IPS-18c (cell line): Measurements from ENCODE around the gene C14orf93.
"Not testable (repeated sequence)": the region's sequence is repeated elsewhere in the genome, so short reads cannot be mapped to it uniquely, and the experiment has no call there.

Experiments used
- H3K4me3 ChIP-seq: 2 replicates; pipeline ENCODE4 v1.7.0; 2013; ENCODE audit warnings: low read depth, mild to moderate bottlenecking, low read length, moderate library complexity; ENCODE audit not compliant: insufficient read depth
- H3K9me3 ChIP-seq: one replicate; pipeline ENCODE4 v1.6.1; 2013; ENCODE audit warnings: mild to moderate bottlenecking, low read length, moderate library complexity; ENCODE audit not compliant: control insufficient read depth, insufficient read depth

The C14orf93 gene

GRCh38 chr14:23028799-23029198 lies 18.9 kb upstream of the C14orf93 start:
- no peaks in the 10 kb centered on the region for H3K9me3 ChIP-seq
- no peak overlapping the region for H3K4me3 ChIP-seq

- H3K4me3 ChIP-seq = no peak overlapping the region
- H3K9me3 ChIP-seq = no peaks in the 10 kb centered on the region
Observed at GRCh38 chr14:23025151-23025814, 15.3 kb upstream of the C14orf93 start.

GRCh38 chr14:23024612-23025075 lies 14.7 kb upstream of the C14orf93 start:
- Histone ChIP-seq H3K4me3 (no peak overlapping the region), H3K9me3 (no peaks in the 10 kb centered on the region)

GRCh38 chr14:23023795-23024152 lies 13.8 kb upstream of the C14orf93 start:
- no peaks in the 10 kb centered on the region for H3K9me3 ChIP-seq
- no peak overlapping the region for H3K4me3 ChIP-seq

GRCh38 chr14:23023022-23023794 lies 13.3 kb upstream of the C14orf93 start:
- Histone ChIP-seq H3K4me3 (no peak overlapping the region), H3K9me3 (no peaks in the 10 kb centered on the region)

- Histone ChIP-seq H3K9me3 (no peaks in the 10 kb centered on the region), H3K4me3 (no peak overlapping the region)
Observed at GRCh38 chr14:23021889-23022442, 12.0 kb upstream of the C14orf93 start.

- Histone ChIP-seq H3K9me3 (no peaks in the 10 kb centered on the region), H3K4me3 (no peak overlapping the region)
Observed at GRCh38 chr14:23021434-23021833, 11.5 kb upstream of the C14orf93 start.

- H3K9me3 ChIP-seq = no peaks in the 10 kb centered on the region
Observed at GRCh38 chr14:23020143-23021128, 10.5 kb upstream of the C14orf93 start.

GRCh38 chr14:23018107-23018506 lies 8.2 kb upstream of the C14orf93 start:
- H3K9me3 ChIP-seq = no peaks in the 10 kb centered on the region
- no peak overlapping the region for H3K4me3 ChIP-seq

More at GRCh38 chr14:23020143-23021128, 10.5 kb upstream of the C14orf93 start:
- H3K4me3 ChIP-seq = no peak overlapping the region

- H3K4me3 ChIP-seq = no peak overlapping the region
- H3K9me3 ChIP-seq = no peaks in the 10 kb centered on the region
Observed at GRCh38 chr14:23017091-23017490, 7.1 kb upstream of the C14orf93 start.

- no peak overlapping the region for H3K4me3 ChIP-seq
- H3K9me3 ChIP-seq = no peaks in the 10 kb centered on the region
Observed at GRCh38 chr14:23015618-23016017, 5.7 kb upstream of the C14orf93 start.

- not testable (repeated sequence) for H3K4me3 ChIP-seq, H3K9me3 ChIP-seq
Observed at GRCh38 chr14:23013749-23014054, 3.8 kb upstream of the C14orf93 start.

- Histone ChIP-seq H3K9me3 (no peaks in the 10 kb centered on the region), H3K4me3 (no peak overlapping the region)
Observed at GRCh38 chr14:23013054-23013748, 3.3 kb upstream of the C14orf93 start.

GRCh38 chr14:23009483-23009938 lies 432 bp downstream of the C14orf93 start:
- peak overlapping the region; percentile 55; the same call in 1 of the 2 replicates for H3K4me3 ChIP-seq
- no peaks in the 10 kb centered on the region for H3K9me3 ChIP-seq

- H3K4me3 ChIP-seq = no peak overlapping the region
- no peaks in the 10 kb centered on the region for H3K9me3 ChIP-seq
Observed at GRCh38 chr14:23008831-23009230, 1.1 kb downstream of the C14orf93 start.

- H3K4me3 ChIP-seq = peak overlapping the region; percentile 81
- no peaks in the 10 kb centered on the region for H3K9me3 ChIP-seq
Observed at GRCh38 chr14:23006544-23007419, 3.2 kb downstream of the C14orf93 start.
